ENCODE measurements around the gene ARFGAP1.

The ARFGAP1 gene

DNA sequence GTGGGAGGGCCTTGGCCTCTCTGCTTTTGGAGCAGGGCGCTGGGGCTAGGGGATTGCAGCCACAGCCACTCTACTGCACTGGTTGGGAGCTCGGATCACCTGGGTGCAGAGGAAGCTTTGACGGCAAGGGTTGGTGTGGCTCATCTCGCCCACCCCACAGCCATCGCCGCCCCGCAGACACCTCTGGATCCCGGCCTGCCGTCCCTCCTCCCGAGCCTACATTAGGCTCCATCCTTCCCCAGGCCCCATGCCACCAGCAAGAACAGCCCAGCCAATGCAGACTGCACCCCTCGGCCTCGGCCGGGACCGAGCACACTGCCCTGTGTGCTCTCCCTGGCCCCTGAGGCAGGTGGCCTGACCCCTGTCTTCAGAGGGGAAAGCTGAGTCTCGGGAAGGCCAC is 12.1 kb upstream of the ARFGAP1 start:
- DNase-seq (ENCODE audit: low read depth), result no peak

DNA sequence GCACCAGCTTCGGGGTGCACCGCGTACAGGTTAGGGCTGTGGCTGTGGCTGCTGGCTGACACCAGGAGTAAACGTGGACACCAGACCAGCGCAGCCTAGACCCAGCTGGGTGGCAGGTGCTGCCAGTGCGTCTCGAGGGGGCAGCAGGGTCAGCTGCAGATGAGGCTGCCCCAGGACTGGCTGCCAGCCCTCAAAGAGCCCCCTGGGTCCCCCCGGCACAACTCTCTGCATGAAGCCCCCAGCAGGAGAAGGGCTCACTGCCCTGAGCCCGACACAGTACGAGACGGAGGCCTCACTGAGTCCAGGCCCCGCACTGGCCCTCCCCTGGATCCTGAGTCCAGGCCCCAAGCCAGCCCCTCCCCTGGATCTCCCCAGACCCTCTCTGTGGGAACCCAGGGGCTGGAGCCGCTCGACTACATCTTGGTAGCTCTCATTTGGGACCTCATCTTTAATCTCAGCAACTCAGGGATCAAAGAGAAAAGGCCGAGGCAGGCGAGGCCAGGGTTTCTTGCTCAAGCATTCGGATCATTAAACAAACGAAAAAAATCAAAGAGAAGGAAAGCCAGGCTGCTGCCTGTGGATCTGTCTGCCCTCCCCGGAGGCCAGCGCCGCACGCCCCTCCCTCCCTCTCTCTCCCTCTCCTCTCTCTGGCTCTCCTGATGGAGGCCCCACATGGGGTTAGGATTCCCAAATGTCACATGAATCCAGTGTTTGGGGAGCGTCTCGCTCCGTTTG is 11.4 kb upstream of the ARFGAP1 start:
- no peak for DNase-seq (ENCODE audit: low read depth)

DNA sequence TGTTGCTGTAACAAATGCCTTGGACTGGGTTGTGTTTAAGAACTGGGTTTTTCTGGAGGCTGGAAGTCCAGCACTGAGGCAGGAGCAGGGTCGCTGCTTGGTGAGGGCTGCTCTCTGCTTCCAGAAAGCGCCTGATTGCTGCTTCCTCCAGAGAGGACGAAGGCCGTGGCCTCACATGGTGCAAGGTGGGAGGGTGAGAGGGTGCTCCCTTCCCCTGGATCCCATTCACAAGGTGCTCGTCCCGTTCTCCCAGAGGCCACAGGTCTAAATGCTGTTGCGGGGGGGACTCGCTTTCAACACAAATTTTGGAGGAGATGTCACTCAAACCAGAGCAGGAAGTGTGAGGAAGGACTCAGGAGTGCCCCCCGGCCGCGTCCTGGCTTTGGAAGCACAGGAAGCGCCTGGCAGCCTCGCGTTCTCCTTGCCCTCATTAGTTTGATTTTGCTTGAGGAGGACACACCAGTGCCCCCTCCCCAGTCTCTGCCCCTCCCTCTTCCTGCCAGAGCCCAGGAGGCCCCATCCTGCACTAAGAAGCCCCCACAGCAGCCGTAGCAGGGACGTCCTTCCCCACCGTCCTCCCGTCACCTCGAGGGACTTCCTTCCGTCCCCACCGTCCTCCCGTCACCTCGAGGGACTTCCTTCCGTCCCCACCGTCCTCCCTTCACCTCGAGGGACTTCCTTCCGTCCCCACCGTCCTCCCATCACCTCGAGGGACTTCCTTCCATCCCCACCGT is 10.7 kb upstream of the ARFGAP1 start:
- DNase-seq (ENCODE audit: low read depth), result no peak

DNA sequence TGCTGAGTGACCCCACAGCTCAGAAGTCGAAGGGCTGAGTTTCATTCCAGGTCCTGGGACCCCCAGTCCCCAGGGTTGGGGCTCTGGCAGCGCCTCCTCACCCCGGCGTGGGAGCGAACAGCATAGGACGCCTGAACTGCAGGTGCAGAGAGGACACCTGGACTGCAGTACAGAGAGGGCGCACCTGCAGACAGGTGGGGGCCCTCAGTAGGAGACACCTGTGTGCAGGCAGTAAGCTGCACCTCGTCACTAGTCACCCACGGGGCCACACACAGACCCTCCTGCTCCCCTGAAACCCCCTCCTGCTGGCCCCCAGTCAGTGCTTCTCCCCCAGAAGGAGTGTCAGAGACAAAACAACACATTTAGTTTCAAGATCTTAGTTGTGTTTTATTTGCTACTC is 9.8 kb upstream of the ARFGAP1 start:
- no peak for DNase-seq (ENCODE audit: low read depth)

DNA sequence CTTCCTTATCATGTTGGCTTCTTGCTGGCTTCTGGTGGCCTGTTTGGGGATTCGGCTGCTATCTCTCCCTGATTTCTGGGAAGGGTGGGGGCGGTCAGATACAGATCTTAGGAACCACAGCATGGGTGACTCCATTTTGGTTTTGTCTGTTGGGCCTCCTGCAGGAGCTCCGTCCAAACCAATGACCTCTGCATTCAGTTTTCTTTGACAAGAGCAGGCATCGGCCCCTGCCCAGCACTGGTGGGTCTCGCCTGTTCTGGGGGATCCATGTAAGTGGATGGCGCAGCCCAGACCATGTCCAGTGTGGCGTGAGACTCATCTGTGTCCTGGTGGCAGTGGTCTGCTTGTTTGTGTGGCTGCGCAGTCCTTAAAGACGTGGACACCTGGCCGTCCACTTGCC is 8.6 kb upstream of the ARFGAP1 start:
- no peak for DNase-seq (ENCODE audit: low read depth)

DNA sequence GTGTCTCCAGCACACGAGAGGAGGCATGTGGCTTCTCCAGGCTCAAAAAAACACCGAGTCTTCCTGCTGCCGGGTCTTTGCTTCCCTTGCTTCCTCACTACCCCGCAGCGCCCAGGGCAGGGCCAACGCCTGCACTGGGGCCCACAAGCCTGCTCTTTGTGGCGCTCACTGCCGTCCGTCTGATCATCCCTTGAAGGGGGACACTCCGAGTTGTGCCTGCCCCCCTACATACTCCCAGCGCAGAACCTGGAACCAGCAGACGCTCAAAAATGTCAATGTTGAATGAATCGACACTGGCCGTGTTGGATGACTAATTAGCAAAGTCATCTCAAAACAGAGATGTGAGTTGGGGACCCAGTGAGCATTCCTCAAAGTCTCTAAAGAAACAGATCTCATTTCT is 8.1 kb upstream of the ARFGAP1 start:
- DNase-seq (ENCODE audit: low read depth), result no peak

DNA sequence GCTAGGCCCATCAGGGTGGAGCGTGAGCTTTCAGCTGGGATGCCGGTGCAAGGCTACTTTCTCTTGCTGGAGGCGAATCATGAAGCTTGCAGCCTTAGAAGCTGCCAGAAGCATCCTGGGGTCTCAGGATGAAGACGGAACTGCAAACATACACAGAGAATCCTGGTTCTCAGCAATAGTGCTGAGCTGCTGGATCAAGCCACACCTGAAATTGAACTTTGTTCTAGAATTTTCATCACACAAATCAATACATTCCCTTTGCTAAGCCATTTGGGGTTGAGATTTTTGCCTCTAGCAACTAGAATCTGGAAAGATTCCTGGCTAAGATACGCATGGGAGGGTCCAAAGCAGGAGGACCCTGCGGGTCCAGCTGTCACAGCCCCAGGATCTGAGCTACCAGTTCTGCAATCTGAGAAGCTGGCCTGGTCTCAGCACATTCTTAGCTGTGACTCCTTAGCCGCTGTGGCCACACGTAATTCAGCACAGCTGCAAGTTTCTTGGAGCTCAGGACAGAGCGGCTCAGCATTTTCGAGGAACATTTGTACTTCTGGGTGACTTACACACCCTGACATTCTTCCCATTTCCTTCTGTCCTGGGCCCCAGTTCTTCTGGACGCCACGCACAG is 6.6 kb upstream of the ARFGAP1 start:
- no peak for DNase-seq (ENCODE audit: low read depth)

DNA sequence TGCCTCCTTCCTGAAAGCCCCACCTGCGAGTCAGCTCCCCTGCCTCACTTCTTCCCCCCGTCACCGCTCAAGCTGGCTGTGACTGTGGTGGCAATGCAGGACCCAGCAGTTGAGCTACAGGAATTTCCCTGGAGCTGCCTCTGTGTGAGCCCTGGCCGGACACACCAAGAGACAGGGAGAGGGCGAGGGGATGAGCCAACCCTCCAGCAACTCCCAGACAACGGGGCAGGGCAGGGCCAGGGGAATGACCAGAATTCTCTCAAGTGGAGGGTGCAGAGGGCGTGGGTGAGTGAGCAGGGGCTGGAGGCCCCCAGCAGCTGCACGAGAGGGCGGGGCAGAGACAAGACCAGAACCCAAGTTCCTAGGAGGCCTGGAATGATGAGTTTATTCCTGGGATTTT is 4.9 kb upstream of the ARFGAP1 start:
- DNase-seq (ENCODE audit: low read depth), result no peak

DNA sequence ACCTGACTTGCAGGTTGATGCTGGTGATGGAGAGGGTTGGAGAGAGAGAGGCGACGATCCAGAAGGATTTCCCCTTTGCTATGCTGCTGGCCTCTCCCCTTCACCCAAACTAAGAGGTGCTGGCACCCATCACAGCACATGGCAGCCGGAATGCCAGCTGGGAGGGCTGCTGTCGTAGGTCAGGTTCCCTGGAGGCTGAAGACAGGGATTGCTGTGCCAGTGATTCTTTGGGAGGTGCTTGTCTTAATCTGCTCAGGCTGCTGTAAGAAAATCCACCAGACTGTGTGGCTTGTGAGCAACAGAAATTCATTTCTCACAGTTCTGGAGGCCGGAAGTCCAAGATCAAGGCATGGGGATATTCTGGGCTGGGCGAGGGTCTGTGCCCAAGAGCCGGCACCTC is 4.4 kb upstream of the ARFGAP1 start:
- no peak for DNase-seq (ENCODE audit: low read depth)

DNA sequence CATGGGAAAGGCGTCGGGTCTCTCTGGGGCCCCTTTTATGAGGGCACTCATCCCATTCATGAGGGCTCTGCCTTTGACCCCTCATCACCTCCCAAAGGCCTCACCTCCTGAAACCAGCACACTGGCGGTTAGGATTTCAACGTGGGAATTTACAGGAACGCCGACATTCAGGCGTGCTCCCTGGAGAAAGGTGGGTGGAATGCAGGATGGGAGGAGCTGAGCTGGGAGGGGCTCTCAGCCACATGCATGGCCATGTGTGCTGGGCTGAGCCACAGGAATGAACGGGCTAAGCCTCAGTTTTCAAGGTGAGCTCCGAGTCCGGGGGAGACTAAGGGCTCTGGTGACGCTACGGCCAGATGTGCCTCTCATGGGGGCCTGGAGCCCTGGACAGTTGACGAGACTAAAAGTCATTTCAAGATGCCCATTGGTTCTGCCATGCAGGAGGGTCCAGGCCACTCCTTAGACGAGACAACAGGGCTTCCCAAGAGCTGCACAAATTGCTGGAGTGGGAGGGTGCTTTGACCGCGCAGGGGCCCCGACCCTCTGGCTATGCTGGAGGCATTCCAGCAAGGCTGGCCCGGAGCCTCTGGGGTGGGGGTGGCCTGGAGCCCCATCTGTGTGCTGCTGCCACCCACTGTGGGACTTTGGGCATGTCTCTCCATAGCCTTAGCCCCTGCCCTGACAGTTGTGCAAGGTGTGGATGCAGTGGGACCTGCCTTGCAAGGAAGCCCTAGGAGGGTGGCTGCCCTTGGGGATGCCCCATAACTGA is 3.8 kb upstream of the ARFGAP1 start:
- DNase-seq (ENCODE audit: low read depth), result no peak

DNA sequence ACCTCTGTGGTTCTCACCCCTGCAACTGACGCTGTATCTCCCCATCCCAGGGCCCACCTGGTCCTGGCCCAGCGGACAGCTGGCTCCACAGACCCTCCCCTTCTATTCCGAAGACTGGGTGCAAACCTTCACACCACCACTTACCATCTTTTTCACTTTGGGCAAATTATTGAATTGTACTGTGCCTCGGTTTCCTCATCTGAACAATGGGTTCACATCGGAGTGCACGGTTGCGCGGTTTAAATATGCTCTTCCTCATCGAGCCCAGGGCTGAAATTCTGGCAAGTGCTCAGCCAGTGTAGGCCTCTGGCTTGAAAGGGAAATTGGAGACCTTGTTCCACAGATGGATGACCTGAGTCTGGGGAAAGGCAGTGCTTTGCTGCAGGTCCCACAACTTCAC is 2.9 kb upstream of the ARFGAP1 start:
- no peak for DNase-seq (ENCODE audit: low read depth)

DNA sequence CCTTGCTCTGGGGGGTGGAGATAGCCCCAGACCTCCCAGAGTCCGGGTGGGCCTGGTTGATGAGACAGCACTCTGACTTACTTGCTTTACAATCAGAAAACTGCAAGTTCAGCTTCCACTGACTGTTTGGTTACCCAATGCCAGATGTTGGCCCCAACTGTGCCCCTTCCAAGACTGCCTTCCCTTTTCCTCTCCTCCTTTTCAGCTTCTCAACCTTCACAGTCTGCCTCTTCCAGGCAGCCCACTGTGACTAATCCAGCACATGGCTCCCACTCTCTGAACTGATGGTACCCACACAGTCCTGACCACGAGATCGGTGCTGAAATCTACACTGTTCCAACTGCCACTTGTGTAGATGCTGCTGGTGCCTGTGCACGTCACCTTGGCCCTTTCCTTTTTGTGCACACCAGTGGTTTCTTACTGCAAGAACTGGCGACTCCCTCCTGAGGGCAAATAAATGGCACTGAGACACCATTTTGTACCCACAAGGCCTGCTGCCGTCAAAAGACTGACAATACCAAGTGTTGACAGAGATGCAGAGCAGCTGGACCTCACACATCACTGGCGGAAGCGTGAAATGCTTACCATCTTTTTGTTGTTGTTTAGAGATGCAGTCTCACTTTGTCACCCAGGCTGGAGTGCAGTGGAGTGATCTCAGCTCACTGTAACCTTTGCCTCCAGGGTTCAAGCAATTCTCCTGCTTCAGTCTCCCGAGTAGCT is 1.8 kb upstream of the ARFGAP1 start:
- DNase-seq (ENCODE audit: low read depth), result no peak

DNA sequence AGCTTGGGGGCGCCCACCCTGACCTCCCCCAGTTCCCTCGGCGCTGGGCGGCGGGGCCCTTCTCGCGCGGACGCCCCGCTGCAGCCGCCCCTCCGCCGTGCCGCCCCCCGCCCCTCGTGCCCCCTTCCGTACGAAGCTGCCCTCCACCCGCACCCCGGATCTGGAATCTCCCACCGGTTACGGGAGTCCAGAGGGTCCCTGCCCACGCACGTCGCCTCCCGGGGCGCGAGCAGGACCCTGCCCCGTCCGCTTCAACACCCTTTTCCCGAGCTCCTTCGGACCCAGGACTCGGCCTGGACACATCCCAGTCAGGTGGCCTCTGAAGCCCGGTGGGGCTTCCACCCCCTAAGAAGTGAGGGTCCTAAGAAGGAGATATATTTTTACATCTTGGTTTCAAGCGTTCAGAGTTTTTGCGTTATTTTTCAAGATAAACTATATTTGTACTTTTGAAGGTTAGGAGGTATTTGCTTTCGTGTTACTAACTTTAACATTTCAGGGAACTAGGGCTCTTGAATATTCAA is 506 bp downstream of the ARFGAP1 start:
- no peak for DNase-seq (ENCODE audit: low read depth)

DNA sequence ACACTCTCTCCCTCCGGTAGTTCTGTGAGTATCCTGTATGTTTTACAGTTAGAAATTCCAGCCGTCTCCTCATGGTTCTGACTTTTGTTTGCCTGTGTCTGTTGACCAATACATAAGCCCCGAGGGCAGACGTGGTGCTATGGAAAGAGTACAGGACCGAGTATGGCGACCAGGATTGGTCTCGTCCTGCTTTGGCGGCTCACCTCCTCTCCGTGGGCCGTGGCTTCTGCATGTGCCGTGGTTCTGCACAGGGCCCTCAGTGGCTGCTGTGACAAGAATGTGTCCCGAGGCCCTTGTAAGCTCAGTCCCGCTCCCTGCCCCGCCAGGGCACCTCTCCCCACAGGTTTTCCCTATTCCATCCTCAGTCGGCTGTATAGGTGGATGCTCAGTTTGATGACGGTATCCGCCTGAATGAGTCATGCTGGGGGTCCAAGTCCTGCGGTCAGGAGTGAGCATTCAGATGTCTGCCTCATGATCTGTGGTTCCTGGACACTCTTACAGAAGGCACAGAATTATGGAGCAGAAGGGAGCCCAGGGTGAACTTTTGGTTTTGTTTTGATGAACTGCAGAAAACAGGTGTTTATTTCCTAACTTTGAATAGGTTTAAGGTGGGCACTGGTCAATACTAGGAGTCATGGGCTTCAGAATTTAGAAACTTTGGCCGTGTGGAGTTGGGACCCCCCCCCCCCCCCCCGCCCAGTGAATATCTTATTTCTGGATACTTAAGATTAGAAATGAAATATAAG is 1.2 kb downstream of the ARFGAP1 start:
- DNase-seq (ENCODE audit: low read depth), result no peak

DNA sequence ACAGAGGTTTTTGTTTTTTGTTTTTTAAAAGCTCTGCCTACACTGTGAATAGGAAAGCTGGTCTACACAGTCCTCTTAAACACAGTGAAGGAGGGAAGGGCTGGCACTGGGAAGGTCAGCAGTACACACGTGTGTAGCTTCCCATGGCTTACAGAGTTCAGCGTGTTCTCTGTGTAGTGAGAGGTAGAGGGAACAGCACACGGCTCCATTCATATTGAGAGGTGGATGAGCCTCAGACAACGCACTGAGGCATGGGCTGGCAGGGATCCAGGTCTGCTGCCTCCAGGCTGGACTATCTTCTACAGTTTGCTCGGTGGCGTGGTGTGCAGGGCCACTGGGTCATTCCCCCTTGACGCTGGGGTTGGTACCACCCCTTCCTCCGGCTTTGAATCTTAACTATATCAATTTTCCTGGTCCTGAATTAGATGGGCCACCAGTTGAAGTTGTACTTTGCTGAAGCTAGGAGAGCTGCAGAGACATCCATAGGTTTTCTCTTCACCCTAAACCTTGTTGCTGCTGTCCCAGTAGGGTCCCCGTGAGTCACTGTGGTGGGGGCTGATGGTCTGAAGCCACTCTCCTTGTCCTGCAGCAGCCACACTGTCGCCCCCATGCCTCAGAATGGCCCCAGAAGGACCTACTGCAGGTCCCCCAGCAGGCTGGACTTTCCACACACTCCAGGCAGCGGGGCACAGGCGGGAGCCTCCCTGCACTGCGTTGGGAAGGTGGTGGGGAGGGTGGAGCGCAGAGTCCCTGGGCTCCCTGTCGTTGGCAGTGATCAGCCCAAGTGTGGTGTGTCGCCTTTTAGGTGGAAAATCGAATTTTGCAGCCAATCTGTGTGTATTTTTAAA is 2.0 kb downstream of the ARFGAP1 start:
- no peak for DNase-seq (ENCODE audit: low read depth)

DNA sequence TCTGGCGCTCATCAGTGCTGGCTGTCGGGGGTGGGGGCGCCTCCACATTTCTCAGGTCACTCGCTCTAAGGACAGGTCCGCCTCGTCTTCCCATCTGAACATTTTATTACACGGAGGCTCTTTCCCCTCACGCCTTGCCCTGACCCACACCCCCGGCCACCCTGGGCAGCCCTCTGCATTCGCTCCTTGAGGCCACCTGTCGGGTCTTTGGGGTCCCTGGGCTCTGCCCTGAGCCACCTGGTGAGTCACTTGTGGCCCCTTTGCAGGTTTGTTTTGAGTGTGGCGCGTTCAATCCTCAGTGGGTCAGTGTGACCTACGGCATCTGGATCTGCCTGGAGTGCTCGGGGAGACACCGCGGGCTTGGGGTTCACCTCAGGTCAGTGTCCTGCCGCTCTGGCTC is 3.2 kb downstream of the ARFGAP1 start:
- DNase-seq (ENCODE audit: low read depth), result no peak

DNA sequence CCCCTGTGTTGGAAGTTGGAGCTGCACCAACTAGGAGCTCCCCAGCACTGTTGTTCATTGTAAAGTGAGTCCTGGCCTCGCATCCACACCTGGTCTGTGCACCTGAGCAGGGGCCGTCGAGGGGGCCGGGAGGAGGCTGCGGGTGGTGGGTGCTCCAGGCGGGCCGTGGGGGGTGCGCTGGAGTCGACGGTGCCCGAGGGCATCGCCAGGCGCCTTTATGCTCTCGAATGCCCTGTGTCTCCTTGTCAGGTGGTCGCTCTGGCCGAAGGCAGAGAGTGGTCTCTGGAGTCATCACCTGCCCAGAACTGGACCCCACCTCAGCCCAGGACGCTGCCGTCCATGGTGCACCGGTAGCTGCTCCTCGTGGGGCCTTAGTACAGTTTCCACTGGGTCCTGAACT is 4.3 kb downstream of the ARFGAP1 start:
- DNase-seq (ENCODE audit: low read depth), result no peak

DNA sequence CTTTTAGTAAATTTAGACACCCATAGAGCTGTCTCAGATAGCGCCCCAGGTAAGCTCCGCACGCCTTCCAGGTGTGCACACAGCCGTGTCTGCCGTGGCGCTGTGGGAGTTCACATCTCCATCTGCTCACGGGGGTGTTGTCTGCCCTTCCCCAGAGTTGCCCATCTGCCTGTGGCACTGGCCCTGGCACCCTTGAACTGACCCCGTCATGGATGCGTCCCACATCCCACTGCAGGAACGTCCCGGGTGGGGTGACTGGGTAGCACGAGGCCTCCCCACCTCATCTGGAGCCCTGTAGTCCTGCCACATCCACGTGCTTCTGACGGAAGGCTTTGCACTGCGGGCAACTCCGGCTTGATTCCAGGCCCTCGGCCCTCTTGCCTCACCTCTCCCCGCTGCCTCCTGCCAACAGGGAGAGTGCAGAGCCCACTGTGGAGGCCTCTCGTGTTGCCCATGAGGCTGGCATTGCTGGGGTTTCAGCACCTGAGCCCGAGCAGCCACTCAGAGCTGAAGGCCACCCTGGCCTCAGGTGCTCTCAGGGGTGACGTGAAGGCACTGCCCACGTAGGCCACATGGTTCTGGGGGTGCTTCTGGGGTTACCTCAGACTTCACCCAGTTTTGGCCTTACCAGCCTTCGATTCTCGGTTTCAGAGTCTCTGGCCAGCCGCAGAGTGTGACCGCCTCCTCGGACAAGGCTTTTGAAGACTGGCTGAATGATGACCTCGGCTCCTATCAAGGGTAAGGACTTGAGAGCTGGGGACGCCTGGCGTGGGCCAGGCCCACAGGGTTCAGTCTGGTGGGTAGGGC is 5.1 kb downstream of the ARFGAP1 start:
- DNase-seq (ENCODE audit: low read depth), result no peak

DNA sequence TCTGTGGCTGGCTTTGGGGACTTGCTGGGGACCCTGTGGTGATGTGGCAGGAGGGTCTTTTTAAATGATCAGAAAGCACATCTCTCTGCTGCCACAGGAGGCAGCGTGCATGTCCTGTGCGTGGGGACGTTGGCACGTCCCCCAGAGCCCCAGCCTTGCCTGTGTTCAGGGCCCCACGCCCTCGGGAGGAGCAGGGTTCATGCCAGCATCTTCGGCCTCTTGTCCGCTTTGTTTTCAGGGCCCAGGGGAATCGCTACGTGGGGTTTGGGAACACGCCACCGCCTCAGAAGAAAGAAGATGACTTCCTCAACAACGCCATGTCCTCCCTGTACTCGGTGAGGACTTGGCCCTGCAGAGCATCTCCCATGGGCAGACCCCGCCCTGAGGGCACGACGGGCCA is 6.0 kb downstream of the ARFGAP1 start:
- DNase-seq (ENCODE audit: low read depth), result no peak
